Astrocyte (in vitro differentiated cells and primary cell): Measurements from ENCODE around the gene FAM168B.

Experiments
- EZH2 ChIP-seq: IDR thresholded peaks from 2 replicates; pipeline ENCODE4 v1.6.1; 2012; ENCODE audit warnings: mild to moderate bottlenecking, low read length, inconsistent platforms; ENCODE audit not compliant: insufficient read depth
- TF ChIP-seq, protein P1 (sequence below): IDR thresholded peaks from 2 replicates; pipeline ENCODE4 v1.5.1; 2011; ENCODE audit warnings: low read depth, mild to moderate bottlenecking, inconsistent platforms, low read length, moderate library complexity; ENCODE audit not compliant: insufficient read depth

GRCh38 chr2:131009713-131010475, 83.4 kb downstream of the FAM168B start:
- TF ChIP-seq, protein P1, sequence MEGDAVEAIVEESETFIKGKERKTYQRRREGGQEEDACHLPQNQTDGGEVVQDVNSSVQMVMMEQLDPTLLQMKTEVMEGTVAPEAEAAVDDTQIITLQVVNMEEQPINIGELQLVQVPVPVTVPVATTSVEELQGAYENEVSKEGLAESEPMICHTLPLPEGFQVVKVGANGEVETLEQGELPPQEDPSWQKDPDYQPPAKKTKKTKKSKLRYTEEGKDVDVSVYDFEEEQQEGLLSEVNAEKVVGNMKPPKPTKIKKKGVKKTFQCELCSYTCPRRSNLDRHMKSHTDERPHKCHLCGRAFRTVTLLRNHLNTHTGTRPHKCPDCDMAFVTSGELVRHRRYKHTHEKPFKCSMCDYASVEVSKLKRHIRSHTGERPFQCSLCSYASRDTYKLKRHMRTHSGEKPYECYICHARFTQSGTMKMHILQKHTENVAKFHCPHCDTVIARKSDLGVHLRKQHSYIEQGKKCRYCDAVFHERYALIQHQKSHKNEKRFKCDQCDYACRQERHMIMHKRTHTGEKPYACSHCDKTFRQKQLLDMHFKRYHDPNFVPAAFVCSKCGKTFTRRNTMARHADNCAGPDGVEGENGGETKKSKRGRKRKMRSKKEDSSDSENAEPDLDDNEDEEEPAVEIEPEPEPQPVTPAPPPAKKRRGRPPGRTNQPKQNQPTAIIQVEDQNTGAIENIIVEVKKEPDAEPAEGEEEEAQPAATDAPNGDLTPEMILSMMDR = no peak
- no peak for TF ChIP-seq EZH2
